Fibroblast of lung (primary cell): ENCODE data around the gene WWTR1.

ENCODE experiments used
- EZH2 ChIP-seq: IDR thresholded peaks from 2 replicates; pipeline ENCODE4 v1.5.1; 2012; ENCODE audit warnings: low read length, control low read depth, mild to moderate bottlenecking; ENCODE audit errors: missing control alignments
- TF ChIP-seq, protein P1 (sequence below), 2 donors: IDR thresholded peaks in 1 of 2; conservative IDR thresholded peaks in 1 of 2; 1 replicate in 1 of 2; 2 replicates in 1 of 2; pipeline ENCODE4 v1.5.1; 2011 to 2012; ENCODE audit warnings: low read length in 2 of 2, control low read depth in 1 of 2, inconsistent platforms in 1 of 2, low read depth in 1 of 2, mild to moderate bottlenecking in 1 of 2

DNA sequence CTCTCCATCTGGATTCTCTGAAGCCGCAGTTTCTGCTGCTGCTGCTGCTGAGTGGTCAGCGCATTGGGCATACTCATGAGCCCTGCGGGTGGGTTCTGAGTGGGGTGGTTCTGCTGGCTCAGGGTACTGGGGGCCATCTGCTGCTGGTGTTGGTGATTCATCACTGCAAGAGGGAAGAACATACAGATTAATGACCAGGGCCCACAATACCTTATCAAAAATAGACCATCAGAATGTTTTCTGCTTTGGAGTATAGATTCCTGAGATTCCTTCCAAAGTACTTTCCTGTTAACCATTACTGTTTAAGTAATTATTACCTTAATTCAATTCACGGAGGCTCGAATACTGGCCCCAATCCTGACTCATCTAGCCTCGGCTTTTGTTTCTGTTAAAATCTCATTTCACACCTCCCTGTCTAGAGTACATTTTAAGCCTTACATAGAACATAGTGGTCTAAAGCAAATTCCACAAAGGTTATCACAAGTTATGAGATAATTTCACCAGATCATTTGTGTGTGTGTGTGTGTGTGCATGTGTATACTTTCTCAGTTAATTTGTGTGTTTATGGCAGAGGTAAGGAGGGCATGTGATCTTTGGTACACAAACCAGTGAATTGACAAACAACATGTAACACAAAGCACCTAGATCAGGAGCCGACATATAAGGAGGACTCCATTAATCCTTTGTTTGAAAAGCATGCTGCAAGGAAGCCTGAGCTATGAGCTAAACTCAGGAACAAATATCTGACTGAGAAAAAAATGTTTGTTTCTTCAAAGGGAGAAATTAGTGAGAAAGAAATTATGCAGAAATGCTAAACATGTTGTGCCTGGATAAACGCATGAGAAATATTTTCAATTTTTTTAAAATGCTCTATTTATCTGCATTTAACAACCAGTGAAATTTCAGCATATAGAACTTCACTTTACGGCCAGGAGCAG, 115.2 kb downstream of the WWTR1 start:
- TF ChIP-seq, protein P1, sequence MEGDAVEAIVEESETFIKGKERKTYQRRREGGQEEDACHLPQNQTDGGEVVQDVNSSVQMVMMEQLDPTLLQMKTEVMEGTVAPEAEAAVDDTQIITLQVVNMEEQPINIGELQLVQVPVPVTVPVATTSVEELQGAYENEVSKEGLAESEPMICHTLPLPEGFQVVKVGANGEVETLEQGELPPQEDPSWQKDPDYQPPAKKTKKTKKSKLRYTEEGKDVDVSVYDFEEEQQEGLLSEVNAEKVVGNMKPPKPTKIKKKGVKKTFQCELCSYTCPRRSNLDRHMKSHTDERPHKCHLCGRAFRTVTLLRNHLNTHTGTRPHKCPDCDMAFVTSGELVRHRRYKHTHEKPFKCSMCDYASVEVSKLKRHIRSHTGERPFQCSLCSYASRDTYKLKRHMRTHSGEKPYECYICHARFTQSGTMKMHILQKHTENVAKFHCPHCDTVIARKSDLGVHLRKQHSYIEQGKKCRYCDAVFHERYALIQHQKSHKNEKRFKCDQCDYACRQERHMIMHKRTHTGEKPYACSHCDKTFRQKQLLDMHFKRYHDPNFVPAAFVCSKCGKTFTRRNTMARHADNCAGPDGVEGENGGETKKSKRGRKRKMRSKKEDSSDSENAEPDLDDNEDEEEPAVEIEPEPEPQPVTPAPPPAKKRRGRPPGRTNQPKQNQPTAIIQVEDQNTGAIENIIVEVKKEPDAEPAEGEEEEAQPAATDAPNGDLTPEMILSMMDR (conservative IDR thresholded peaks at IDR 0.05 in 1 of 2, IDR thresholded peaks at IDR 0.05 in 1 of 2; ENCODE audit: low read depth in 1 of 2, low read length in 2 of 2): no peak
- no peak for TF ChIP-seq EZH2
